GM19438 (cell line): ENCODE results near the gene ZNF143.
"Not testable (repeated sequence)": the region's sequence is repeated elsewhere in the genome, so short reads cannot be mapped to it uniquely, and the experiment has no call there.

Experiments used
- ATAC-seq: cut with Tn5 transposase; IDR thresholded peaks from one replicate; pipeline ENCODE4 v1.9.1; 2021; ENCODE audit warnings: low read depth; ENCODE audit not compliant: unreplicated experiment

Gene ZNF143

GRCh38 chr11:9495803-9496514 is 35.1 kb downstream of the ZNF143 start:
- no peak for ATAC-seq

GRCh38 chr11:9498457-9499078 is 37.8 kb downstream of the ZNF143 start:
- no peak for ATAC-seq

GRCh38 chr11:9506489-9507276 is 45.9 kb downstream of the ZNF143 start:
- ATAC-seq, result no peak

- ATAC-seq, result no peak
These were observed 46.4 kb downstream of the ZNF143 start for GRCh38 chr11:9507277-9507580.

- ATAC-seq, result no peak
These were observed 48.2 kb downstream of the ZNF143 start for GRCh38 chr11:9509041-9509440.

GRCh38 chr11:9512370-9513019 is 51.7 kb downstream of the ZNF143 start:
- no peak for ATAC-seq

DNA sequence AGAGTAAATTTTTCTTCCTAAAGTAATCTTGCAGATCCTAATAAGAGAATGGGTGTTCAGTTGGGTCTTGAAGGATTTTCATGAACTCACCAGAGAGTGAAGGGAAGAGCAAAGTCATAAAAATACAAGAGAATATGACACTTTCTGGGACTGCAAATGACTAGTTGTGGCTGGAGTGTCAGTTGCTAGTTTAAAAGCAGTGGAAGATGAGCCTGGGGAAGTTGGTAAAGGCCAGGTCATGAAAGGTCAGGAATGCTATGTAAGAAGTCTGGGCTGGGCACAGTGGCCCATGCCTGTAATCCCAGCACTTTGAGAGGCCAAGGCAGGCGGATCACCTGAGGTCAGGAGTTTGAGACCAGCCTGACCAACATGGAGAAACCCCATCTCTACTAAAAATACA is 53.8 kb downstream of the ZNF143 start:
- not testable (repeated sequence) for ATAC-seq

- no peak for ATAC-seq
These were observed 55.3 kb downstream of the ZNF143 start for GRCh38 chr11:9516113-9516512.

GRCh38 chr11:9518835-9519410 is 58.1 kb downstream of the ZNF143 start:
- no peak for ATAC-seq

GRCh38 chr11:9524001-9524400 is 63.2 kb downstream of the ZNF143 start:
- no peak for ATAC-seq

GRCh38 chr11:9525116-9525515 is 64.3 kb downstream of the ZNF143 start:
- ATAC-seq, result no peak

- no peak for ATAC-seq
These were observed 66.8 kb downstream of the ZNF143 start for GRCh38 chr11:9527481-9528135.

DNA sequence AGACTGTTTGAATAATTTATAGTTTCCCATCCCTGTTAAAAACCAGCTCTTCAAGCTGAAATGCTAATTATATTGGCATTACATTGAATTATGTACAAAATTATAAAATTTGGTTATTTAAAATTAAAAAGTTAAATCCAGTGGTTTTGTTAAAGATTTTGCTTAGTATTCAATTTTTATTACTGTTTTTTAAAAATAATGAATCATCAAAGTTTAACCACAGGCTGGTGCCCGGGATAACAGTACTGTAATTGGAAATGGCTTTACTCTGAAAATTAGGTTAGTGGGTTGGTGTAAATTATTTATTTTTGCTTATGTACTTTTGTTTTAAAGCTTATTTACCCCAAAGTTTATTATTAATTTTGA is 67.3 kb downstream of the ZNF143 start:
- ATAC-seq, result no peak

DNA sequence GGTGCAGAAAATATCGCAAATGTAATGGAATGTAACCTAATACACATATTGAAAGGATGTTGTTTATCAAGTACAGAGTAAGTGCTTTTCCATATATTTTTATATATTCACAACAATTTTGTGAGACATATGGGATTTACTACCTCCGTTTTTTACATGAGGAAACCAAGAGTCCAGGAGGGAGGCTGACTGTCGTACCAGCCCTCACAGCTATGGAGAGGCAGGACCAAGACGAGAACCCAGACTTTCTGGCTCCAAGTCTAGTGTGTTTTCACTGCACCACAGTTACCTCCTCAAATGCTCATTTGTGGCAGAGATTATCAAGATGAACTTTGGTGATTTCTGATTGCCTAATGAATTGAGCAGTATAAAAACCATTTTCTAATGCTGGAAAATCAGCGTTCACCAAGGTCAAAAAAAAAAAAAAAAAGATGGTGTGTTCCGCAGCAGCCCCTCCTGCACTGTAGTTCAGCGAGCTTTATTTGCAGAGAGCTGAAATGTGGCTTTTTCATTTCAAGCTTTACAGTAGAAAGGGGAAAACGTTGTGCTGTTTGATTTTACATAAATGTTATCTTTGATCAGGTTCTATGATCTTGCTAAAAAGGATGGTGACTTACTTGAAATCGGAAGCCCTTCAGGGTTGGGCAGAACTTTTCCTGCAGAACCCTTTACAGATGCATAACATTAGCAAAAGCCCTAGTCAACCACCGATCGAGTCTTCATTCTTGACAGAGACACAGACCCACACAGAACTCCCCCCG is 67.9 kb downstream of the ZNF143 start:
- ATAC-seq, result no peak

GRCh38 chr11:9529334-9529650 is 68.5 kb downstream of the ZNF143 start:
- no peak for ATAC-seq

DNA sequence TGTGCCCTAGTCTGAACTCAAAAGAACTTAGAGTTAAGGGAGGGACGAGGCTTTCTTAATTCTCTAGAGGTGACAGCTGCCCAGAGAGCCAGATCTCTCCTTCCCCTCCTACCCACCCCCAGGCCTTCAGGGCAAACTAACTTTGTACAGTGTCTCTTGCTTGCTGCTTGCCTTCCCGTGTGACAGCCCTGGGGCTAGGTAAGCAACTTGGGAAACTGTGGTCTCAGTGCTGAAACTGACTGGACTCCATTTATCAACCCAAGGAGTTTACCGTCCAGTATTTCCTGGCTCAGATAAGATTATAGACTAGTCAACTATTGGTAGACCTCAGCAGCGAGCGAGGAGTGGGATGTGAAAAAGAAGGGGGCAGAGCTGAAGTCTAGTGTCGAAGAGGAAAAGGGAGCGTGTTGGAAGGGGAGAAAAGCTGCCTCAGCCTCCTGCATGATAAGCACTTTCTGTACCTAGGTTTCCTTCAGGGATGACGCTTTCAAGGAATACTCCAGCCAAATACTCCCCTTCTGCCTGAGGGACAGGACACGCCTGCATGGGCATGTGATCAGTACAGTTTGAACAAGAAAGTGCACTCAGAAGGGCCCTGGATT is 69.3 kb downstream of the ZNF143 start:
- ATAC-seq, result no peak

- ATAC-seq, result no peak
These were observed 70.3 kb downstream of the ZNF143 start for GRCh38 chr11:9530901-9531625.

GRCh38 chr11:9533058-9533457 is 72.2 kb downstream of the ZNF143 start:
- no peak for ATAC-seq
